IMR-90 (cell line): ENCODE data around the gene FLVCR1.
"Not testable (repeated sequence)": the region's sequence is repeated elsewhere in the genome, so short reads cannot be mapped to it uniquely, and the experiment has no call there.

Source experiments
- CEBPB ChIP-seq: IDR thresholded peaks from 2 replicates; pipeline ENCODE4 v1.6.1; 2012; ENCODE audit warnings: low read depth, low read length, improper control_type of control experiment
- CTCF ChIP-seq: conservative IDR thresholded peaks from 2 replicates; pipeline ENCODE4 v1.5.1; 2012; ENCODE audit warnings: mild to moderate bottlenecking, low read depth, low read length, improper control_type of control experiment
- POLR2A ChIP-seq: IDR thresholded peaks from 2 replicates; pipeline ENCODE4 v1.6.1; 2012; ENCODE audit warnings: mild to moderate bottlenecking, low read depth, low read length
- RCOR1 ChIP-seq: IDR thresholded peaks from 2 replicates; pipeline ENCODE4 v1.6.1; 2012; ENCODE audit warnings: mild to moderate bottlenecking, low read length, improper control_type of control experiment; ENCODE audit not compliant: insufficient replicate concordance

DNA sequence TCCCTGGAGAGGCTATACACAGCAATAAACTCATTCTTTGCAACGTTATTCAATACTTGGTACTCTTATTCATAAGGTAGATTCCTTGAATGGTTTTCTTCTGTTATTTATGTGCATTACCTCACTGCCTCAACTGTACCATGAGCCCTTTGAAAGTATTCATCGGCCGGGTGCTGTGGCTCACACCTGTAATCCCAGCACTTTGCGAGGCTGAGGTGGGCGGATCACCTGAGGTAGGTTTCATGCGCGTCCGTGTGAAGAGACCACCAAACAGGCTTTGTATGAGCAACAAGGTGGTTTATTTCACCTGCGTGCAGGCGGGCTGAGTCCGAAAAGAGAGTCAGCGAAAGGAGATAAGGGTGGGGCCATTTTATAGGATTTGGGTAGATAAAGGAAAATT, 50.0 kb downstream of the FLVCR1 start:
- not testable (repeated sequence) for TF ChIP-seq CTCF, CEBPB, POLR2A, RCOR1
